ENCODE results near the gene CRY1. TPM values are rescaled to one million over a fixed set of nuclear protein-coding genes. Genes with fewer than 3 reads are reported as not detected.
A peak's percentile ranks its signal among the peaks of the same experiment; 100 is the strongest.

The CRY1 gene
- total and polyA plus RNA-seq, 10 donors, result 1.9 to 32.3 (median 14.2) TPM

DNA sequence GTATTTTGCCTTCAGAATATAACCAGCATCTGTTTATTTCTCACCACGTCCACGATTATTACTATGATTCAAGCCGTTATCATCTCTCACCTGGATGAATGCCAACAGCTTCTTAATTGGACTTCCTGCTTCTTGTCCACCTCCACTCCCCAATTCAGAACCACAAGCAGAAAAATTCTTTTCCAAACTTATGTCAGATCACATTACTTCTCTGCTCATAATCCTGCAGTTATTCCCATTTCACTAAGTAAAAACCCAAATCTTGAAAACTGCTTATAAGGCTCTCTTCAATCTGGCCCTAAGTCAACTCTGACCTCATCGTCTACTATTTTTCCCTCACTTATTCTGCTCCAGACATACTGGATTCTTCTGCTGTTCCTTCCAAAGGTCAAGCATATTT, 2.0 kb downstream of the CRY1 start:
- Histone ChIP-seq H3K27me3 (replicated peaks in 1 of 7) (no peaks in the 10 kb centered on the region), H3K36me3 (no peaks in the 10 kb centered on the region), H3K9me3 (peaks cover 0 to 7% (median 0%) of the 10 kb centered on the region in 8 donors), H3K4me3 (peak overlapping the region in 2 of 8 donors; percentile 70 to 82), H3K27ac (peak overlapping the region in 3 of 8 donors; percentile 96 to 98 (median 96)), H3K4me1 (peaks cover 15 to 38% (median 29%) of the 10 kb centered on the region in 6 donors)
- TF ChIP-seq POLR2AphosphoS5 (IDR thresholded peaks at IDR 0.05), result no peak
- no peak for TF ChIP-seq POLR2A (IDR thresholded peaks at IDR 0.05)
- no peak for TF ChIP-seq CTCF (IDR thresholded peaks at IDR 0.05 in 8 of 11, conservative IDR thresholded peaks at IDR 0.05 in 3 of 11)
- intact Hi-C loops (cut with DNase I; ENCODE audit: low total_unique reads), result no loop called here
- DNase-seq, result no peak
- 52 to 61% (median 57%) methylated on average over 4 of the region's 4 CpGs for WGBS, 5 donors

GRCh38 chr12:107090711-107091110, 2.6 kb downstream of the CRY1 start:
- peaks cover 15 to 38% (median 29%) of the 10 kb centered on the region in 6 donors for H3K4me1 ChIP-seq
- H3K9me3 ChIP-seq, result peaks cover 0 to 4% (median 0%) of the 10 kb centered on the region in 8 donors
- H3K27ac ChIP-seq, result no peak overlapping the region
- no peaks in the 10 kb centered on the region for H3K36me3 ChIP-seq
- no peaks in the 10 kb centered on the region for H3K27me3 ChIP-seq (replicated peaks in 1 of 7)
- no peak overlapping the region for H3K4me3 ChIP-seq
- intact Hi-C loops (cut with DNase I; ENCODE audit: low total_unique reads), result no loop called here
- WGBS, 5 donors, result 95 to 98% (median 97%) methylated on average over 2 of the region's 2 CpGs
- no peak for TF ChIP-seq POLR2A (IDR thresholded peaks at IDR 0.05)
- TF ChIP-seq POLR2AphosphoS5 (IDR thresholded peaks at IDR 0.05), result no peak
- TF ChIP-seq CTCF (IDR thresholded peaks at IDR 0.05 in 8 of 11, conservative IDR thresholded peaks at IDR 0.05 in 3 of 11), result no peak
- DNase-seq, result no peak

DNA sequence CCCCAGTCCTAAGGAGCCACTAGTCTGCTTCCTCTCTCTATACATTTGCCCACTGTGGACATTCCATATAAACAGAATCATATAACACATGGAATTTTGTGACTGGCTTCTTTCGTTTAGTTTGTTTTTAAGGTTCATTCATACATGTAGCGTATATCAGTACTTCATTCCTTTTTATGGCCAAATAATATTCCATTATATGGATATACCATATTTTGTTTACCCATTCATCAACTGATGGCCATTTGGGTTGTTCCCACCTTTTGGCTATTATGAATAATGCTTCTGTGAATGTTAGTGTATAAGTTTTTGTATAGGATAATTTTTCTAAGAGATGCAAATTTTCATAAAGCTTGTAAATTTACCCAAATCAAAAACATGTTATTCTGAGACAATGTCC, 4.4 kb downstream of the CRY1 start:
- peaks cover 10 to 31% (median 22%) of the 10 kb centered on the region in 6 donors for H3K4me1 ChIP-seq
- no peak for TF ChIP-seq POLR2AphosphoS5 (IDR thresholded peaks at IDR 0.05)
- TF ChIP-seq POLR2A (IDR thresholded peaks at IDR 0.05), result no peak
- no peak for TF ChIP-seq CTCF (IDR thresholded peaks at IDR 0.05 in 8 of 11, conservative IDR thresholded peaks at IDR 0.05 in 3 of 11)
- no peak overlapping the region for H3K4me3 ChIP-seq
- no peaks in the 10 kb centered on the region for H3K36me3 ChIP-seq
- no peak for DNase-seq
- 91 to 99% (median 97%) methylated on average over 2 of the region's 2 CpGs for WGBS, 5 donors
- H3K9me3 ChIP-seq, result peaks cover 0 to 4% (median 0%) of the 10 kb centered on the region in 8 donors
- intact Hi-C loops (cut with DNase I; ENCODE audit: low total_unique reads), result no loop called here
- H3K27ac ChIP-seq, result no peak overlapping the region
- H3K27me3 ChIP-seq (replicated peaks in 1 of 7), result no peaks in the 10 kb centered on the region

GRCh38 chr12:107086314-107086713, 7.0 kb downstream of the CRY1 start:
- no peak overlapping the region for H3K4me3 ChIP-seq
- H3K27me3 ChIP-seq (replicated peaks in 1 of 7), result no peaks in the 10 kb centered on the region
- peaks cover 0 to 13% (median 8%) of the 10 kb centered on the region in 6 donors for H3K4me1 ChIP-seq
- peaks cover 0 to 19% (median 5%) of the 10 kb centered on the region in 8 donors for H3K9me3 ChIP-seq
- TF ChIP-seq POLR2A (IDR thresholded peaks at IDR 0.05) (no peak), CTCF (IDR thresholded peaks at IDR 0.05 in 8 of 11, conservative IDR thresholded peaks at IDR 0.05 in 3 of 11) (no peak), POLR2AphosphoS5 (IDR thresholded peaks at IDR 0.05) (no peak)
- intact Hi-C loops (cut with DNase I; ENCODE audit: low total_unique reads), result no loop called here
- H3K36me3 ChIP-seq, result no peaks in the 10 kb centered on the region
- 85 to 98% (median 93%) methylated on average over 3 of the region's 3 CpGs for WGBS, 5 donors
- no peak for DNase-seq
- H3K27ac ChIP-seq, result no peak overlapping the region

Data from spleen (tissue), 11 donors.